ENCODE measurements around the gene LBH.
A peak's percentile ranks its signal among the peaks of the same experiment; 100 is the strongest.
"Not testable (repeated sequence)": the region's sequence is repeated elsewhere in the genome, so short reads cannot be mapped to it uniquely, and the experiment has no call there.

LBH gene

DNA sequence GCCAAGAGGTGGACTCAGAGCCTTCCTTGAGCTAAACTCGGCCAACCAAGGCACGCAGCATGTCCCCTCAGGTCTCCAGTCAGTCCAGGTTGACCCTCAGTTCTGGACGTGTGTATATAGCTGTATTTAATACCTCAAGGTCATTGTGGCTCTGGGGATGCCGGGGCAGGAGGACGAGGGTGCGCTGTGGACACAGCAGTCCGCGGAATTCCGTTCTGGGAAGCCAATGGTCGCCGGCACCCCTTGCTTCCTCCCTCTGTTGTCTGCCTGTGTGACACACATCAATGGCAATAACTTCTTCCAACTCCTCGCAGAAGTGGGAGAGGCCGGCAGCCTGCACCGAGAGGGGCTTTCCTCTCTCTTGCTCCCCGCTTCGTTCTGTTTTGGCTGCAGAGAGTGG, 27.7 kb downstream of the LBH start:
- no peak for DNase-seq (ENCODE audit: low spot score)

DNA sequence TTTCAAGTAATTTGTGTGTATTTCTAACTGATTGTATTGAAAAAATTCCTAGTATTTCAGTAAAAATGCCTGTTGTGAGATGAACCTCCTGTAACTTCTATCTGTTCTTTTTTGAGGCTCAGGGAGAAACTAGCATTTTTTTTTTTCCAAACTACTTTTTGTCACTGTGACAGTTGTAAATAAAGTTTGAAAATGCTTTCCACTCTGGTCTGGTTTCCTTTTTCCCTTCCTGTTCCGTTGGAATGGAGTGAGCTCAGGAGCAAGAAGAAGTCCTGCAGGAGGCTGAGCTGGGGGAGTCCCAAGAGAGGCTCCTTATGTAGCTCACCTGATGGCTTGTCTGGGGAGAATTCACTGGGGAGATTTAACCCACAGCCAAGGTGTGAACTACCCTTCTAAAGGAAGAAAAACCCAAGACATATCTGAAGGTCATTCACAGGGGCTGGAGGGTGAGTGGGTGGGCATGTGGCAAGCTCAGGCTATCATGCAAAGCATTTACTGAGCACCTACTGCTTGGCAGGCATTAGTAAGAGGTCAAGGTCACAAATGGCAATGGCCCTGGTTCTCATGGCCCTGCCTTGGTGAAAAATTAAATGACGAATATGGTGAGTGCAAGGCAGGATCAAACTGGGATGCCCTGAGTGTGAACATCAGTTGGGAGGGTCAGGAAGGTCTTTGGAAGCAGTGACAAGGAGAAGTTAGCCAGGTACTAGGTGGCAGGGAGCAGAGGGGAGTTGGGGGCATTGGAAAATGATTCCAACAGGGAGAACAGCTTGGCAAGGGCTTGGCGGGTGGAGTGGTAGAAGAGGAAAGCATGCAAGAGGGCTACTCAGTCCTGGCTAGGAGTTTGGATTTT, 28.7 kb downstream of the LBH start:
- no peak for DNase-seq (ENCODE audit: low spot score)

GRCh38 chr2:30260941-30261340, 29.6 kb downstream of the LBH start:
- no peak for DNase-seq (ENCODE audit: low spot score)

GRCh38 chr2:30261695-30262211, 30.4 kb downstream of the LBH start:
- DNase-seq (ENCODE audit: low spot score), result no peak

- DNase-seq (ENCODE audit: low spot score), result no peak
Measured at GRCh38 chr2:30262716-30263309, 31.5 kb downstream of the LBH start.

DNA sequence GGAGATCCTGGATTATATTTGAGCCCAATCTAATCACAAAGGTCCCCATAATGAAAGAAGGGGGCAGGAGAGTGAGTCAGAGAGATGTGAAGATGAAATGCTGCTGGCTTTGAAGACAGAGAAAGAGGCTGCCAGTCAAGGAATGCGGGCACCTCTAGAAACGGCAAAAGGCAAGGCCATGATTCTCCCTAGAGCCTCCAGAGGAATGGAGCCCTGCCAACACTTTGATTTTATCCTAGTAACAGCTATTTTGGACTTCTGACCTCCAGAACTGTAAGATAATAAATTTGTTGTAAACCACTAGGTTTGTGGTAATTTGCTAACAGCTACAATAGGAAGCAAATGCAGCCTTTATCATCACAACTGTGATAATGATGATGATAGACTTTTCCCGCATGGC, 32.9 kb downstream of the LBH start:
- no peak for DNase-seq (ENCODE audit: low spot score)

GRCh38 chr2:30265052-30266015, 34.0 kb downstream of the LBH start:
- DNase-seq (ENCODE audit: low spot score), result no peak

- DNase-seq (ENCODE audit: low spot score), result no peak
Measured at GRCh38 chr2:30266051-30266621, 34.8 kb downstream of the LBH start.

GRCh38 chr2:30266705-30267104, 35.4 kb downstream of the LBH start:
- DNase-seq (ENCODE audit: low spot score), result no peak

- DNase-seq (ENCODE audit: low spot score), result no peak
Measured at GRCh38 chr2:30267161-30267975, 36.0 kb downstream of the LBH start.

GRCh38 chr2:30268296-30268871, 37.0 kb downstream of the LBH start:
- DNase-seq (ENCODE audit: low spot score), result no peak

DNA sequence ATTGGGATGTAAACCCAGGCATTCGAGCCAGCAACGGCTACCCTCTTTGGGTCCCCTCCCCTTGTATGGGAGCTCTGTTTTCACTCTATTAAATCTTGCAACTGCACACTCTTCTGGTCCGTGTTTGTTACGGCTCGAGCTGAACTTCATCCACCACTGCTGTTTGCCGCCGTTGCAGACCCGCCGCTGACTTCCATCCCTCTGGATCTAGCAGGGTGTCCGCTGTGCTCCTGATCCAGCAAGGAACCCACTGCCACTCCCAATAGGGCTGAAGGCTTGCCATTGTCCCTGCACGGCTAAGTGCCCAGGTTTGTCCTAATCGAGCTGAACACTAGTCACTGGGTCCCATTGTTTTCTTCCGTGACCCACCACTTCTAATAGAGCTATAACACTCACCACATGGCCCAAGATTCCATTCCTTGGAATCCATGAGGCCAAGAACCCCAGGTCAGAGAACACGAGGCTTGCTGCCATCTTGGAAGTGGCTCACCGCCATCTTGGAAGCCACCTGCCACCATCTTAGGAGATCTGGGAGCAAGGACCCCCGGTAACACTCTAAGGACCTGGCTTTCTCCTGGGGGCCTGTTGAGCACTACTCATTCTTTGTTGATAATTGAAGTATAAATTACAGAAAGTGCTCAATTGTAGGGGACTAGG, 37.9 kb downstream of the LBH start:
- DNase-seq (ENCODE audit: low spot score), result not testable (repeated sequence)

GRCh38 chr2:30269771-30270145, 38.4 kb downstream of the LBH start:
- no peak for DNase-seq (ENCODE audit: low spot score)

GRCh38 chr2:30270166-30270565, 38.8 kb downstream of the LBH start:
- no peak for DNase-seq (ENCODE audit: low spot score)

- no peak for DNase-seq (ENCODE audit: low spot score)
Measured at GRCh38 chr2:30271301-30271700, 40.0 kb downstream of the LBH start.

- no peak for DNase-seq (ENCODE audit: low spot score)
Measured at GRCh38 chr2:30272286-30272685, 41.0 kb downstream of the LBH start.

DNA sequence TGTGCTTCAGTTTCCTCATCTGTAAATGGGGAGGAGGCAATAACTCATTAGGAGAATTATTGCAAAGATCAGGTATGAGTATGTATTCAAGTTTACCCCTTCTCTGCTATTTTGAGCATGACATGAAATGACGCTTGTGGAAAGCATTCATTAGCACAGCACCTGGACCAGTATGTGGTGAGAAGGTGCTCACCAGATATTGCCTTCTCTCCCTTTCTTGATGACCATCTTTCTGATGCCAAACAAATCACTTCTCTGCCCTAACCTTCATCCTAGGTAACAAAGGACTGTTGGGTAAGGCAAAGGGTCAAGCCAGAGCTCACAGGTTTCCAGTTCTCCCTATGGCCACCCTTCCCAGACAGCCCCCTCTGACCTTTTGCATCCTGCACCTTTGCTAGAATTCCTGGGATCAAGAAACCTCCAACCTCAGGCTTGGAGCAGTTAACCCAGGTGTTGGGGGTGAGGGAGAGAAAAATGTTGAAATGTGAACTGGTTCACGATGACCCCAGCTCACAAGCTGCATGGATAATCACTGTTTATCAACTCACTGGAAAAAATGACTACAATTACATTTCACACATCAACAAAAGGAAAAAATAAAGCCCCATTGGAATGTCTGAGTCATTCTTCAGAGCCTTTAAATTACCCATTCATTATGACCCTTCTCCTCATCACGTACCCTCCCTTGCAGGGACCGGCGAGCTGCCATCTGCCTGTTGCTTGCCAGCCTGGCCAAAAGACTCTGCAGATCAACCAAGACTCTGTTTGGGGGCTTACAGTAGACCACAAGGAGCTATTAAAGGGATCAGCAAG, 41.6 kb downstream of the LBH start:
- DNase-seq (ENCODE audit: low spot score), result peak; percentile 72

GRCh38 chr2:30273574-30273929, 42.2 kb downstream of the LBH start:
- DNase-seq (ENCODE audit: low spot score), result no peak

GRCh38 chr2:30275256-30275655, 43.9 kb downstream of the LBH start:
- no peak for DNase-seq (ENCODE audit: low spot score)

All from LoVo (cell line).